22Rv1 (cell line): ENCODE measurements around the gene HID1.
"Not testable (repeated sequence)": the region's sequence is repeated elsewhere in the genome, so short reads cannot be mapped to it uniquely, and the experiment has no call there.

Experiments
- CTCF ChIP-seq: fragments of 450-650 bp; IDR thresholded peaks from 2 replicates; pipeline ENCODE4 v1.5.1; 2017; ENCODE audit warnings: mild to moderate bottlenecking
- ZFX ChIP-seq: fragments of 450-650 bp; IDR thresholded peaks from 2 replicates; pipeline ENCODE4 v1.6.1; 2017; ENCODE audit warnings: antibody characterized with exemption, borderline replicate concordance

DNA sequence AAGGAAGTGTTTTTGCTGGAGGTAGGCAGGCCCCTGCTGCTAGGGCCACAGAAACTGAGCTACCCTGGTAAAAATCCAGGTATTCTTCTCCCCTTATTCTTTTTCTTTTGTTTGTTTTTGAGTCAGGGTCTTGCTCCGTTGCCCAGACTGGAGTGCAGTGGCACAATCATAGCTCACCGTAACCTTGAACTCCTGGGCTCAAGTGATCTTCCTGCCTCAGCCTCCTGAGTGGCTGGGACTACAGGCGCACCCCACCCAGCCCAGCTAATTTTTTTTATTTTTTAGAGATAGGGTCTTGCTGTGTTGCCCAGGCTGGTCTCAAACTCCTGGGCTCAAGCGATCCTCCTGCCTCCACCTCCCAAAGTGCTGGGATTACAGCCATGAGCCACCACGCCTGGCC is 3.1 kb downstream of the HID1 start:
- not testable (repeated sequence) for TF ChIP-seq CTCF, ZFX
